SK-N-SH treated with all-trans-retinoic acid at 6 μM for 48 hours (cell line): ENCODE data around the gene PHYKPL.

Experiments used
- TCF4 ChIP-seq: fragments of 250-450 bp; sonication (Bioruptor Pico); IDR thresholded peaks from 2 replicates; pipeline ENCODE4 v1.8.0; 2021; ENCODE audit warnings: mild to moderate bottlenecking, moderate library complexity, borderline replicate concordance
- ZFP30 ChIP-seq: fragments of 450-650 bp; formaldehyde crosslinking; IDR thresholded peaks from 2 replicates; pipeline ENCODE4 v1.5.0; 2022; ENCODE audit warnings: mild to moderate bottlenecking, moderate library complexity

GRCh38 chr5:178160176-178160575, 72.4 kb downstream of the PHYKPL start:
- TF ChIP-seq ZFP30 (CRISPR knock-in tag) (no peak), TCF4 (CRISPR knock-in tag) (no peak)
